C4-2B (cell line): Measurements from ENCODE around the gene CCNI2.
A peak's percentile ranks its signal among the peaks of the same experiment; 100 is the strongest.

Experiments used
- H3K27ac ChIP-seq: fragments of 450-650 bp; 2 replicates; pipeline ENCODE4 v1.5.1; 2017
- ZFX ChIP-seq: fragments of 450-650 bp; IDR thresholded peaks from 2 replicates; pipeline ENCODE4 v1.6.1; 2017
- TF ChIP-seq, protein P1 (sequence below): fragments of 450-650 bp; conservative IDR thresholded peaks from 2 replicates; pipeline ENCODE4 v1.5.1; 2017; ENCODE audit warnings: mild to moderate bottlenecking

The CCNI2 gene

GRCh38 chr5:132777209-132778069 is 30.2 kb downstream of the CCNI2 start, which contains the start of gene SEPTIN8:
TSS of gene SEPTIN8 (minus strand) at chr5:132777239. CDS start at chr5:132777137, 102 bp downstream.
- TF ChIP-seq, protein P1, sequence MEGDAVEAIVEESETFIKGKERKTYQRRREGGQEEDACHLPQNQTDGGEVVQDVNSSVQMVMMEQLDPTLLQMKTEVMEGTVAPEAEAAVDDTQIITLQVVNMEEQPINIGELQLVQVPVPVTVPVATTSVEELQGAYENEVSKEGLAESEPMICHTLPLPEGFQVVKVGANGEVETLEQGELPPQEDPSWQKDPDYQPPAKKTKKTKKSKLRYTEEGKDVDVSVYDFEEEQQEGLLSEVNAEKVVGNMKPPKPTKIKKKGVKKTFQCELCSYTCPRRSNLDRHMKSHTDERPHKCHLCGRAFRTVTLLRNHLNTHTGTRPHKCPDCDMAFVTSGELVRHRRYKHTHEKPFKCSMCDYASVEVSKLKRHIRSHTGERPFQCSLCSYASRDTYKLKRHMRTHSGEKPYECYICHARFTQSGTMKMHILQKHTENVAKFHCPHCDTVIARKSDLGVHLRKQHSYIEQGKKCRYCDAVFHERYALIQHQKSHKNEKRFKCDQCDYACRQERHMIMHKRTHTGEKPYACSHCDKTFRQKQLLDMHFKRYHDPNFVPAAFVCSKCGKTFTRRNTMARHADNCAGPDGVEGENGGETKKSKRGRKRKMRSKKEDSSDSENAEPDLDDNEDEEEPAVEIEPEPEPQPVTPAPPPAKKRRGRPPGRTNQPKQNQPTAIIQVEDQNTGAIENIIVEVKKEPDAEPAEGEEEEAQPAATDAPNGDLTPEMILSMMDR = no peak
- peak; percentile 34; the same call in 1 of the 2 replicates for TF ChIP-seq ZFX
- peak within 1 kb of the TSS; percentile 67 for H3K27ac ChIP-seq

- H3K27ac ChIP-seq = peak overlapping the region; percentile 67; the same call in 1 of the 2 replicates
- TF ChIP-seq, protein P1 = no peak
These were observed 30.9 kb downstream of the CCNI2 start for GRCh38 chr5:132778129-132778528.

GRCh38 chr5:132778856-132779255 is 31.6 kb downstream of the CCNI2 start:
- TF ChIP-seq, protein P1 = no peak
- TF ChIP-seq ZFX = no peak
- no peak overlapping the region for H3K27ac ChIP-seq

- H3K27ac ChIP-seq = no peak overlapping the region
- TF ChIP-seq, protein P1 = no peak
- TF ChIP-seq ZFX = no peak
These were observed 32.7 kb downstream of the CCNI2 start for GRCh38 chr5:132779961-132780360.

DNA sequence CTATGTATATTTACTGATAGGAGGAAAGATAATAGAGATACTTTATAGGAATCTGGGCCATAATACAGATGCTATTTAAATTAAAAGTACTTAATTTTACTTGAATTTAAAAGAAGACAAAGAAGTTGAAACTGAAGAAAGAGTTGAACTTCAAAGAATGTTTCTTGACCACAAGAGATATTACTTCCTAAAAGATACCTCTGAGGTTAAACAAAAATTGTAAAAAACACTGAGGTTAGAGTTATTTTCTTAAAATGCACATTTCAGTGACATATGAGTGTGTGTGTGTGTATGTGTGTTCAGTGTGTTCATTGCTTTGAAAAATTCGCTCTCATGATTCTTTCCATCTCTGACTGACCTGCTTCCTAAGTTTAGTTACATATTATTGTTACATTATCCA is 33.4 kb downstream of the CCNI2 start:
- TF ChIP-seq, protein P1 = no peak
- TF ChIP-seq ZFX = no peak
- H3K27ac ChIP-seq = no peak overlapping the region

GRCh38 chr5:132781029-132781428 is 33.8 kb downstream of the CCNI2 start:
- no peak for TF ChIP-seq ZFX
- TF ChIP-seq, protein P1 = no peak
- H3K27ac ChIP-seq = no peak overlapping the region

GRCh38 chr5:132782101-132782500 is 34.9 kb downstream of the CCNI2 start:
- TF ChIP-seq, protein P1 = no peak
- no peak for TF ChIP-seq ZFX
- no peak overlapping the region for H3K27ac ChIP-seq
